HEK293 (cell line): ENCODE data around the gene GALNT2.

ENCODE experiments used
- CTCF ChIA-PET: fragments of 350-600 bp; formaldehyde crosslinking; extraction: SDS; loops from one replicate; lab custom pipeline; 2021; ENCODE audit warnings: antibody characterized with exemption; lab: Yijun Ruan, JAX
- POLR2A ChIA-PET: fragments of 300-600 bp; formaldehyde crosslinking; extraction: SDS; loops from one replicate; lab custom pipeline; 2020; ENCODE audit warnings: antibody characterized with exemption, inconsistent platforms; lab: Yijun Ruan, JAX
- H3K27ac ChIP-seq: fragments of 200-500 bp; sonication (Bioruptor generic); 2 replicates; pipeline ENCODE4 v1.5.1; 2014; ENCODE audit warnings: low read depth, low read length, control low read depth, inconsistent platforms; ENCODE audit errors: extremely low read depth
- H3K36me3 ChIP-seq, 2 experiments: fragments of 200-500 bp in 1 of 2; sonication (Bioruptor generic) in 1 of 2; 1 replicate in 1 of 2; 2 replicates in 1 of 2; pipeline ENCODE4 v1.5.1; 2014 to 2017; ENCODE audit warnings: inconsistent platforms in 2 of 2, low read length in 2 of 2; ENCODE audit not compliant: control insufficient read depth in 2 of 2, insufficient read depth in 1 of 2
- H3K4me1 ChIP-seq: fragments of 200-500 bp; sonication (Bioruptor generic); 2 replicates; pipeline ENCODE4 v1.5.1; 2014; ENCODE audit warnings: mild to moderate bottlenecking, low read length, inconsistent platforms; ENCODE audit not compliant: control insufficient read depth, insufficient read depth
- H3K4me3 ChIP-seq: 2 replicates; pipeline ENCODE4 v1.5.1; 2011; ENCODE audit warnings: low read depth, mild to moderate bottlenecking, control low read depth, low read length, moderate library complexity
- H3K9me3 ChIP-seq: fragments of 200-500 bp; sonication (Bioruptor generic); 2 replicates; pipeline ENCODE4 v1.5.1; 2014; ENCODE audit warnings: low read depth, low read length, inconsistent platforms; ENCODE audit not compliant: control insufficient read depth, insufficient read depth
- CTCF ChIP-seq: fragments of 450-650 bp; formaldehyde crosslinking; IDR thresholded peaks from 2 replicates; pipeline ENCODE4 v1.5.1; 2016; ENCODE audit warnings: missing biosample characterization, missing genetic modification characterization
- GLIS1 ChIP-seq: fragments of 450-650 bp; formaldehyde crosslinking; IDR thresholded peaks from 2 replicates; pipeline ENCODE4 v1.5.1; 2016; ENCODE audit warnings: missing biosample characterization, missing genetic modification characterization
- INSM2 ChIP-seq: fragments of 450-650 bp; formaldehyde crosslinking; IDR thresholded peaks from 2 replicates; pipeline ENCODE4 v1.5.1; 2016; ENCODE audit warnings: missing biosample characterization, missing genetic modification characterization
- KLF16 ChIP-seq: fragments of 450-650 bp; formaldehyde crosslinking; IDR thresholded peaks from 2 replicates; pipeline ENCODE4 v1.5.1; 2017; ENCODE audit warnings: missing biosample characterization, missing genetic modification characterization
- MYNN ChIP-seq: fragments of 450-650 bp; formaldehyde crosslinking; IDR thresholded peaks from 2 replicates; pipeline ENCODE4 v1.5.1; 2016; ENCODE audit warnings: missing biosample characterization, missing genetic modification characterization, borderline replicate concordance
- PRDM1 ChIP-seq: fragments of 450-650 bp; formaldehyde crosslinking; IDR thresholded peaks from 2 replicates; pipeline ENCODE4; 2016; ENCODE audit warnings: missing biosample characterization, missing genetic modification characterization
- SP7 ChIP-seq: fragments of 450-650 bp; formaldehyde crosslinking; IDR thresholded peaks from 2 replicates; pipeline ENCODE4 v1.5.1; 2016; ENCODE audit warnings: missing biosample characterization, missing genetic modification characterization
- ZBTB17 ChIP-seq: fragments of 450-650 bp; formaldehyde crosslinking; IDR thresholded peaks from 2 replicates; pipeline ENCODE4 v1.5.1; 2016; ENCODE audit warnings: missing biosample characterization, missing genetic modification characterization
- ZBTB20 ChIP-seq: fragments of 450-650 bp; formaldehyde crosslinking; IDR thresholded peaks from 2 replicates; pipeline ENCODE4 v1.5.1; 2016; ENCODE audit warnings: missing biosample characterization, missing genetic modification characterization
- ZEB2 ChIP-seq: fragments of 450-650 bp; formaldehyde crosslinking; IDR thresholded peaks from 2 replicates; pipeline ENCODE4 v1.5.1; 2016; ENCODE audit warnings: missing biosample characterization, missing genetic modification characterization
- ZFP69B ChIP-seq: fragments of 450-650 bp; formaldehyde crosslinking; IDR thresholded peaks from 2 replicates; pipeline ENCODE4 v1.5.1; 2016; ENCODE audit warnings: missing biosample characterization, missing genetic modification characterization
- ZNF10 ChIP-seq: fragments of 450-650 bp; formaldehyde crosslinking; IDR thresholded peaks from 2 replicates; pipeline ENCODE4 v1.5.1; 2017; ENCODE audit warnings: missing biosample characterization, missing genetic modification characterization
- ZNF2 ChIP-seq: fragments of 450-650 bp; formaldehyde crosslinking; IDR thresholded peaks from 2 replicates; pipeline ENCODE4 v1.5.1; 2016; ENCODE audit warnings: missing biosample characterization, missing genetic modification characterization
- ZNF24 ChIP-seq: fragments of 450-650 bp; formaldehyde crosslinking; IDR thresholded peaks from 2 replicates; pipeline ENCODE4 v1.5.1; 2016; ENCODE audit warnings: missing biosample characterization, missing genetic modification characterization
- ZNF335 ChIP-seq: fragments of 450-650 bp; formaldehyde crosslinking; conservative IDR thresholded peaks from 2 replicates; pipeline ENCODE4 v1.5.1; 2016; ENCODE audit warnings: missing biosample characterization, missing genetic modification characterization
- ZNF391 ChIP-seq: fragments of 450-650 bp; formaldehyde crosslinking; IDR thresholded peaks from 2 replicates; pipeline ENCODE4 v1.5.1; 2016; ENCODE audit warnings: low read depth, missing biosample characterization, missing genetic modification characterization, borderline replicate concordance
- ZNF416 ChIP-seq: fragments of 450-650 bp; formaldehyde crosslinking; IDR thresholded peaks from 2 replicates; pipeline ENCODE4 v1.5.1; 2016; ENCODE audit warnings: missing biosample characterization, missing genetic modification characterization
- ZNF473 ChIP-seq: fragments of 450-650 bp; formaldehyde crosslinking; IDR thresholded peaks from 2 replicates; pipeline ENCODE4 v1.5.1; 2017; ENCODE audit warnings: missing biosample characterization, missing genetic modification characterization
- ZNF518A ChIP-seq: fragments of 450-650 bp; formaldehyde crosslinking; conservative IDR thresholded peaks from 2 replicates; pipeline ENCODE4 v1.5.1; 2016; ENCODE audit warnings: low read depth, missing biosample characterization, missing genetic modification characterization
- ZNF596 ChIP-seq: fragments of 450-650 bp; IDR thresholded peaks from 2 replicates; pipeline ENCODE4 v1.5.0; 2018; ENCODE audit warnings: missing biosample characterization, mild to moderate bottlenecking, missing genetic modification characterization, moderate library complexity
- ZNF692 ChIP-seq: fragments of 450-650 bp; formaldehyde crosslinking; IDR thresholded peaks from 2 replicates; pipeline ENCODE4 v1.5.1; 2016; ENCODE audit warnings: missing biosample characterization, missing genetic modification characterization
- ZNF777 ChIP-seq: fragments of 450-650 bp; formaldehyde crosslinking; IDR thresholded peaks from 2 replicates; pipeline ENCODE4 v1.5.1; 2017; ENCODE audit warnings: missing biosample characterization, missing genetic modification characterization, borderline replicate concordance
- ZSCAN18 ChIP-seq: fragments of 450-650 bp; formaldehyde crosslinking; IDR thresholded peaks from 2 replicates; pipeline ENCODE4 v1.5.1; 2016; ENCODE audit warnings: missing biosample characterization, missing genetic modification characterization

The GALNT2 gene

GRCh38 chr1:230068621-230068873, 1.5 kb downstream of the GALNT2 start:
- POLR2A ChIA-PET = interaction anchor here (1.0 kb wide), 1 partner anchor 16 kb away, joined by 4 read pairs; no protein-coding TSS in a partner anchor
- CTCF ChIA-PET = no interaction called here
- no peaks in the 10 kb centered on the region for H3K9me3 ChIP-seq
- H3K36me3 ChIP-seq = no peaks in the 10 kb centered on the region
- H3K4me1 ChIP-seq = peaks cover 30% of the 10 kb centered on the region
- TF ChIP-seq ZNF777 = no peak
- no peak for TF ChIP-seq ZNF518A (tag by site-specific recombination)
- TF ChIP-seq ZNF24 (tag by site-specific recombination) = peak; percentile 90
- no peak for TF ChIP-seq ZSCAN18 (tag by site-specific recombination)
- TF ChIP-seq CTCF (tag by site-specific recombination) = no peak
- no peak overlapping the region for H3K27ac ChIP-seq
- peak overlapping the region; percentile 56 for H3K4me3 ChIP-seq

- Histone ChIP-seq H3K36me3 (no peaks in the 10 kb centered on the region), H3K9me3 (no peaks in the 10 kb centered on the region), H3K4me1 (peaks cover 35% of the 10 kb centered on the region), H3K27ac (no peak overlapping the region), H3K4me3 (peak overlapping the region; percentile 56)
- ChIA-PET POLR2A (interaction anchor here (1.0 kb wide), 1 partner anchor 15 kb away, joined by 4 read pairs; no protein-coding TSS in a partner anchor), CTCF (interaction anchor here (1.4 kb wide), 1 partner anchor 15 kb away, joined by 5 read pairs; no protein-coding TSS in a partner anchor)
- TF ChIP-seq ZBTB17 (tag by site-specific recombination) = peak; percentile 21; the same call in 1 of the 2 replicates
- TF ChIP-seq ZEB2 = peak; percentile 92
- peak; percentile 96 for TF ChIP-seq ZNF335 (tag by site-specific recombination)
- 0 out of 2 replicates have a peak, but pooled peaks have one; percentile 13 for TF ChIP-seq ZNF10 (tag by site-specific recombination)
- TF ChIP-seq MYNN = no peak
- TF ChIP-seq ZNF391 (tag by site-specific recombination) = 0 out of 2 replicates have a peak, but pooled peaks have one; percentile 18
- TF ChIP-seq GLIS1 = peak; percentile 27; the same call in 1 of the 2 replicates
- TF ChIP-seq ZFP69B (tag by site-specific recombination) = peak; percentile 93
- TF ChIP-seq KLF16 = 0 out of 2 replicates have a peak, but pooled peaks have one; percentile 32
- peak; percentile 96 for TF ChIP-seq ZNF692 (tag by site-specific recombination)
- TF ChIP-seq ZNF596 (tag by site-specific recombination) = peak; percentile 22; the same call in 1 of the 2 replicates
- no peak for TF ChIP-seq ZNF416
- TF ChIP-seq PRDM1 (tag by site-specific recombination) = peak; percentile 98
- TF ChIP-seq ZNF473 (tag by site-specific recombination) = no peak
- peak; percentile 28; the same call in 1 of the 2 replicates for TF ChIP-seq ZBTB20 (tag by site-specific recombination)
- TF ChIP-seq SP7 (tag by site-specific recombination) = peak; percentile 43
- peak; percentile 24; the same call in 1 of the 2 replicates for TF ChIP-seq INSM2 (tag by site-specific recombination)
- peak; percentile 89 for TF ChIP-seq ZNF2 (tag by site-specific recombination)
These were observed 2.1 kb downstream of the GALNT2 start for GRCh38 chr1:230068952-230069684.
